HG03159 (cell line): Measurements from ENCODE around the gene SCLY.
"Not testable (repeated sequence)": the region's sequence is repeated elsewhere in the genome, so short reads cannot be mapped to it uniquely, and the experiment has no call there.

Source experiments
- ATAC-seq: cut with Tn5 transposase; IDR thresholded peaks from one replicate; pipeline ENCODE4 v1.9.1; 2021; ENCODE audit warnings: mild to moderate bottlenecking, moderate library complexity; ENCODE audit not compliant: unreplicated experiment

SCLY gene

GRCh38 chr2:238039985-238040384 lies 20.8 kb upstream of the SCLY start:
- no peak for ATAC-seq

- no peak for ATAC-seq
Measured at GRCh38 chr2:238040918-238041317, 19.9 kb upstream of the SCLY start.

GRCh38 chr2:238042090-238042489 lies 18.7 kb upstream of the SCLY start:
- no peak for ATAC-seq

- no peak for ATAC-seq
Measured at GRCh38 chr2:238042849-238043584, 17.8 kb upstream of the SCLY start.

- ATAC-seq = no peak
Measured at GRCh38 chr2:238043851-238044250, 16.9 kb upstream of the SCLY start.

- ATAC-seq = no peak
Measured at GRCh38 chr2:238045575-238045974, 15.2 kb upstream of the SCLY start.

- no peak for ATAC-seq
Measured at GRCh38 chr2:238046725-238047270, 14.0 kb upstream of the SCLY start.

- ATAC-seq = no peak
Measured at GRCh38 chr2:238053191-238053776, 7.5 kb upstream of the SCLY start.

GRCh38 chr2:238055841-238056240 lies 5.0 kb upstream of the SCLY start:
- no peak for ATAC-seq

- not testable (repeated sequence) for ATAC-seq
Measured at GRCh38 chr2:238057696-238058575, 2.9 kb upstream of the SCLY start.

GRCh38 chr2:238059505-238059904 lies 1.3 kb upstream of the SCLY start:
- ATAC-seq = no peak

GRCh38 chr2:238060096-238060541 lies 682 bp upstream of the SCLY start:
- ATAC-seq = no peak

GRCh38 chr2:238061315-238062202 lies 758 bp downstream of the SCLY start:
- peak; percentile 25 for ATAC-seq

GRCh38 chr2:238063414-238064189 lies 2.8 kb downstream of the SCLY start:
- ATAC-seq = no peak

- ATAC-seq = no peak
Measured at GRCh38 chr2:238064376-238064775, 3.6 kb downstream of the SCLY start.

- no peak for ATAC-seq
Measured at GRCh38 chr2:238065071-238065846, 4.5 kb downstream of the SCLY start.

GRCh38 chr2:238066218-238066617 lies 5.4 kb downstream of the SCLY start:
- no peak for ATAC-seq

- not testable (repeated sequence) for ATAC-seq
Measured at GRCh38 chr2:238066718-238067117, 5.9 kb downstream of the SCLY start.

- ATAC-seq = no peak
Measured at GRCh38 chr2:238067939-238068338, 7.1 kb downstream of the SCLY start.
